GM18507 (cell line): Measurements from ENCODE around the gene ARHGEF4.
"Not testable (repeated sequence)": the region's sequence is repeated elsewhere in the genome, so short reads cannot be mapped to it uniquely, and the experiment has no call there.

Experiments used
- DNase-seq: peaks from one replicate; pipeline ENCODE4 v3.0.0; 2011; ENCODE audit warnings: low read depth; ENCODE audit not compliant: insufficient read length; ENCODE audit errors: extremely low spot score
- FAIRE-seq: peaks from 2 replicates; lab custom pipeline; 2011; peaks lifted over from hg19 to GRCh38; lab: Jason Lieb, UNC

ARHGEF4 gene

GRCh38 chr2:130874512-130874911 is 37.8 kb downstream of the ARHGEF4 start:
- DNase-seq = no peak
- FAIRE-seq = no peak

GRCh38 chr2:130875935-130876334 is 39.2 kb downstream of the ARHGEF4 start:
- FAIRE-seq (no peak), DNase-seq (no peak)

GRCh38 chr2:130877258-130877657 is 40.5 kb downstream of the ARHGEF4 start:
- DNase-seq (no peak), FAIRE-seq (no peak)

GRCh38 chr2:130878316-130878715 is 41.6 kb downstream of the ARHGEF4 start:
- no peak for FAIRE-seq

GRCh38 chr2:130878933-130879332 is 42.2 kb downstream of the ARHGEF4 start:
- no peak for DNase-seq
- no peak for FAIRE-seq

More at GRCh38 chr2:130878316-130878715, 41.6 kb downstream of the ARHGEF4 start:
- DNase-seq = no peak

- FAIRE-seq (no peak), DNase-seq (no peak)
Observed at GRCh38 chr2:130882111-130882690, 45.5 kb downstream of the ARHGEF4 start.

GRCh38 chr2:130882991-130883390 is 46.3 kb downstream of the ARHGEF4 start:
- no peak for FAIRE-seq

GRCh38 chr2:130883496-130883895 is 46.8 kb downstream of the ARHGEF4 start:
- DNase-seq (no peak), FAIRE-seq (no peak)

More at GRCh38 chr2:130882991-130883390, 46.3 kb downstream of the ARHGEF4 start:
- DNase-seq = no peak

GRCh38 chr2:130884013-130884412 is 47.3 kb downstream of the ARHGEF4 start:
- DNase-seq (no peak), FAIRE-seq (no peak)

- DNase-seq = no peak
- no peak for FAIRE-seq
Observed at GRCh38 chr2:130884503-130884902, 47.8 kb downstream of the ARHGEF4 start.

GRCh38 chr2:130887643-130888042 is 50.9 kb downstream of the ARHGEF4 start:
- FAIRE-seq (no peak), DNase-seq (no peak)

- DNase-seq (no peak), FAIRE-seq (no peak)
Observed at GRCh38 chr2:130890941-130891669, 54.4 kb downstream of the ARHGEF4 start.

- no peak for DNase-seq
- no peak for FAIRE-seq
Observed at GRCh38 chr2:130891966-130892365, 55.3 kb downstream of the ARHGEF4 start.

GRCh38 chr2:130892793-130893785 is 56.4 kb downstream of the ARHGEF4 start:
- DNase-seq = no peak
- no peak for FAIRE-seq

GRCh38 chr2:130894326-130894942 is 57.7 kb downstream of the ARHGEF4 start:
- no peak for DNase-seq
- no peak for FAIRE-seq

- DNase-seq = no peak
- no peak for FAIRE-seq
Observed at GRCh38 chr2:130896813-130897212, 60.1 kb downstream of the ARHGEF4 start.

- DNase-seq = no peak
- FAIRE-seq = no peak
Observed at GRCh38 chr2:130898553-130898952, 61.8 kb downstream of the ARHGEF4 start.

- FAIRE-seq = no peak
- no peak for DNase-seq
Observed at GRCh38 chr2:130899306-130899705, 62.6 kb downstream of the ARHGEF4 start.

- FAIRE-seq (no peak), DNase-seq (no peak)
Observed at GRCh38 chr2:130901061-130901460, 64.3 kb downstream of the ARHGEF4 start.

- not testable (repeated sequence) for DNase-seq, FAIRE-seq
Observed at GRCh38 chr2:130901626-130902025, 64.9 kb downstream of the ARHGEF4 start.
